GM06990 (cell line): ENCODE measurements around the gene PRKN.
"Not testable (repeated sequence)": the region's sequence is repeated elsewhere in the genome, so short reads cannot be mapped to it uniquely, and the experiment has no call there.

Experiments used
- DNase-seq: peaks from one replicate; pipeline ENCODE4 v3.0.0-alpha.2; 2011; ENCODE audit not compliant: insufficient read length; ENCODE audit errors: extremely low read depth
- H3K27me3 ChIP-seq: replicated peaks from 2 replicates; pipeline ENCODE4 v1.6.0; 2011; ENCODE audit warnings: low read length; ENCODE audit not compliant: control insufficient read depth, insufficient read depth
- H3K36me3 ChIP-seq: 2 replicates; pipeline ENCODE4 v1.5.1; 2011; ENCODE audit warnings: low read length; ENCODE audit not compliant: control insufficient read depth, insufficient read depth
- H3K4me3 ChIP-seq: replicated peaks from 2 replicates; pipeline ENCODE4 v1.5.1; 2011; ENCODE audit warnings: low read depth, mild to moderate bottlenecking, control low read depth, low read length
- CTCF ChIP-seq: IDR thresholded peaks from 2 replicates; pipeline ENCODE4 v1.5.1; 2011; ENCODE audit warnings: low read length, control low read depth, mild to moderate bottlenecking, inconsistent platforms; ENCODE audit not compliant: insufficient read depth, poor library complexity, severe bottlenecking

PRKN gene

GRCh38 chr6:161496941-161497340, 1230.6 kb downstream of the PRKN start:
- no peak for TF ChIP-seq CTCF
- H3K36me3 ChIP-seq = no peaks in the 10 kb centered on the region
- no peaks in the 10 kb centered on the region for H3K27me3 ChIP-seq
- DNase-seq = no peak
- no peak overlapping the region for H3K4me3 ChIP-seq

- not testable (repeated sequence) for H3K27me3 ChIP-seq, DNase-seq
These were observed 1231.3 kb downstream of the PRKN start for GRCh38 chr6:161496271-161496670.

GRCh38 chr6:161494566-161494965, 1233.0 kb downstream of the PRKN start:
- no peak overlapping the region for H3K4me3 ChIP-seq
- no peak for TF ChIP-seq CTCF
- H3K27me3 ChIP-seq = no peaks in the 10 kb centered on the region
- DNase-seq = no peak
- no peaks in the 10 kb centered on the region for H3K36me3 ChIP-seq

More at GRCh38 chr6:161496271-161496670, 1231.3 kb downstream of the PRKN start:
- not testable (repeated sequence) for H3K36me3 ChIP-seq, H3K4me3 ChIP-seq

- no peak for DNase-seq
- no peak for TF ChIP-seq CTCF
- Histone ChIP-seq H3K27me3 (no peaks in the 10 kb centered on the region), H3K36me3 (no peaks in the 10 kb centered on the region), H3K4me3 (no peak overlapping the region)
These were observed 1233.9 kb downstream of the PRKN start for GRCh38 chr6:161493576-161494118.

GRCh38 chr6:161489626-161490306, 1237.8 kb downstream of the PRKN start:
- no peak for DNase-seq
- H3K27me3 ChIP-seq = no peaks in the 10 kb centered on the region
- no peak overlapping the region for H3K4me3 ChIP-seq
- no peaks in the 10 kb centered on the region for H3K36me3 ChIP-seq
- TF ChIP-seq CTCF = no peak

GRCh38 chr6:161487694-161488093, 1239.9 kb downstream of the PRKN start:
- H3K36me3 ChIP-seq = no peaks in the 10 kb centered on the region
- TF ChIP-seq CTCF = no peak
- H3K27me3 ChIP-seq = no peaks in the 10 kb centered on the region
- H3K4me3 ChIP-seq = no peak overlapping the region
- no peak for DNase-seq
